Activated CD4-positive, alpha-beta T cell treated with anti-CD3 and anti-CD28 coated beads, Interleukin-2, amount 50 U/mL, for 1 hour (primary cell): ENCODE results near the gene ANKLE1.
A peak's percentile ranks its signal among the peaks of the same experiment; 100 is the strongest.

Source experiments
- DNase-seq: peaks from one replicate; pipeline ENCODE4 v3.0.0-alpha.2; 2020

The ANKLE1 gene, protein sequence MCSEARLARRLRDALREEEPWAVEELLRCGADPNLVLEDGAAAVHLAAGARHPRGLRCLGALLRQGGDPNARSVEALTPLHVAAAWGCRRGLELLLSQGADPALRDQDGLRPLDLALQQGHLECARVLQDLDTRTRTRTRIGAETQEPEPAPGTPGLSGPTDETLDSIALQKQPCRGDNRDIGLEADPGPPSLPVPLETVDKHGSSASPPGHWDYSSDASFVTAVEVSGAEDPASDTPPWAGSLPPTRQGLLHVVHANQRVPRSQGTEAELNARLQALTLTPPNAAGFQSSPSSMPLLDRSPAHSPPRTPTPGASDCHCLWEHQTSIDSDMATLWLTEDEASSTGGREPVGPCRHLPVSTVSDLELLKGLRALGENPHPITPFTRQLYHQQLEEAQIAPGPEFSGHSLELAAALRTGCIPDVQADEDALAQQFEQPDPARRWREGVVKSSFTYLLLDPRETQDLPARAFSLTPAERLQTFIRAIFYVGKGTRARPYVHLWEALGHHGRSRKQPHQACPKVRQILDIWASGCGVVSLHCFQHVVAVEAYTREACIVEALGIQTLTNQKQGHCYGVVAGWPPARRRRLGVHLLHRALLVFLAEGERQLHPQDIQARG

DNA sequence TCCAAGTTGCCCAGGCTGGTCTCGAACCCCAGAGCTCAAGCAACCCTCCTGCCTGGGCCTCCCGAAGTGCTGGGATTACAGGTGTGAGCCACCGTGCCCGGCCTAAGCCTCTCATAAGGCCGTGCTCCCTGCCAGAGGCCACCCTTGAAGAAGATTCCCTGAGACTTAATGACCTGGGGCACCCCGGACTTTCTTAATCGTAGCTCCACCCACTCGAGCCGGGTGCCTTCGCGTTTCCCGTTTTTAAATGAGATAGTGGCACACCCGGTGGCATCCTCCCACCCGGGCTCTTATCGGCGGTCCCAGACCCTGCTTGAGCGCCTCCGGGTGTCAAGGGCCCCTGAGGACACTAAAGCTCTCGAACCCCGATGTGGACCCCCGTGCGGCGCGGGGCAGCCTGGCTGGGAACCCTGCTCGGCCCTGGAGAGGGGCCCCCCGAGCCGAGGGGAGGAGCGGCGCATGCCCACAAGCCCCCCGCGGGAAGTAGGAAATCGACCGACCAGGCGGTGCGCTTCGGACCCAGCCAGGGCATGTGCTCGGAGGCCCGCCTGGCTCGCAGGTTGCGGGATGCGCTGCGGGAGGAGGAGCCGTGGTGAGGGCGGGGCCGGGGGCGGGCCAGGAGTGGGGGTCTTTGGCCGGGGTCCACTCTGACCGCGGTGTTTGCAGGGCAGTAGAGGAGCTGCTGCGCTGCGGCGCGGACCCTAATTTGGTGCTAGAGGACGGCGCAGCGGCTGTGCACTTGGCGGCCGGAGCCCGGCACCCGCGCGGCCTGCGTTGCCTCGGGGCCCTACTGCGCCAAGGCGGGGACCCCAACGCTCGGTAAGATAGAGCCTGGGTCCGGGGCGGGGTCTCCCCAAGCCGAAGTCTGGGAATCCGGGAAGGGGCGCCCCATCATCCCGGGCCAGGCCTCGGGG lies at the start of gene ANKLE1:
TSS of gene ANKLE1 (plus strand) at position 511 of the 914 bp plus-strand sequence. CDS start at position 531, 20 bp downstream.
- DNase-seq = peak; percentile 35

DNA sequence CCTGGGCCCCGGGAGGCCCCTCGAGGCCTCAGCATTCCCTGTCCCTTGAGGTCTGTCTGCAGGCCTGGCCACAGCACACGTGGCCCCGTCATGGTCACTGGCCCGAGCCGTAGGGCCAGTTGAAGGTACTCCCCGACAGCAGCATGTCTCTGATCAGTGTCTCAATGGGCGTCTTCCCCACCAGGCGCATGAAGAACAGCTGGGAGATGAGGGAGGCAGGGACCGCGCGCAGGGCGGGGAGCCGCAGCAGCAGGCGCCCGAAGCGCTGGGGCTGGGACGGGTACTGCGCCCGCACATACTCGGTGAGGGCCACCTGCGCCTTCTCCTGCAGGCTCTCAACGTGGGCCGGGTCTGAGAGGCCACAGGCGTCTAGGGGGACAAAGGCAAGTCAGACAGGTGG lies 49.4 kb upstream of the ANKLE1 start:
- DNase-seq = no peak

DNA sequence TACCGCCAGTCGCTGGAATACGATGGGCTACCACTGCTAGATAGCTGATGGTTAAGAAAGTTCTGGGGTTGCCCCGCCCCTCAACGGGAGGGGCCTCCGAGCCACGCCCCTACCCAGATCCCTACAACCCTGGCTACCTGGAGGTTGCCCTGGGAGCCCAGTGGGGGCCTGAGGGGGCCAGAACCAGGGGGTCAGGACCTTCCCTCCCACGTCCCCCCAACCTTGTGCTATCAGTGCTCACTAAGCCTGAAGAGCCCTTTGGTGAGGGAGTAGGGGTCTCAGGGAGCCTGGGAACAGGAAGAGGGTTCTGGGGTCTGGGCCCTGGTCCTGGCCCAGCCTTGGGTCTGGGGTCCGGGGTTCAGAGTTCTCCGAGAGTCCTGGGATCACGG lies 46.8 kb upstream of the ANKLE1 start:
- DNase-seq = peak; percentile 54

DNA sequence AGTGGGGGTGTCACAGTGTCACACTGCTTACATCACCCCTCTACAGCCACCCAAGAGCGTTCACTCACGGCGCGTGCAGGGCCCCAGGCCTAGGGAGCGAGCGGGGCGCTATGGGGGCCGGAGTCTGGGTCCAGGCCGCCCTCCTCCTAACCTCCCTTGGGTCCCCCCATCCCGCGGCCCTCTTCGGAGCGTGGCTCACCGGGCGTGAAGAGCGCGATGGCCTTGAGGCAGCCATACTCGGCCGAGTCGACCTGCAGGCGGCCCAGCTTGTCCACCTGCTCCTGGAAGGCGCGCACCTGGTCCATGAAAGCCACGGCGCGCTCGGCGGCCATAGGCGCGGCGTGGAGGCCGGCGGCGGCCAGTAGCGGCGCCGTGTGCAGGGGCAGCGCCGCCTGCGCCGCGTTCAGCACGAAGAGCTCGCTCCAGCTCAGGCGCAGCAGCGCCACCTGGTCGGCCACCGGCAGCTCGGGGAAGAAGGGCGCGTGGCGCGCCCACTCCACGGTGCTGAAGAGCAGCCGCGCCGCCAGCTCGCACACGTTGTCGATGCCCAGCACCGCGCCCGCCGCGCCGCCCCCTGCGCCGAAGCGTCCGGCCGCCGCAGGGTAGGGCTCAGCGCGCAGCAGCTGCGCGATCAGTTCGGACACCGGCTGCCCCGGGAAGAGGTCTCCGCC lies 46.3 kb upstream of the ANKLE1 start:
- DNase-seq = peak; percentile 75

DNA sequence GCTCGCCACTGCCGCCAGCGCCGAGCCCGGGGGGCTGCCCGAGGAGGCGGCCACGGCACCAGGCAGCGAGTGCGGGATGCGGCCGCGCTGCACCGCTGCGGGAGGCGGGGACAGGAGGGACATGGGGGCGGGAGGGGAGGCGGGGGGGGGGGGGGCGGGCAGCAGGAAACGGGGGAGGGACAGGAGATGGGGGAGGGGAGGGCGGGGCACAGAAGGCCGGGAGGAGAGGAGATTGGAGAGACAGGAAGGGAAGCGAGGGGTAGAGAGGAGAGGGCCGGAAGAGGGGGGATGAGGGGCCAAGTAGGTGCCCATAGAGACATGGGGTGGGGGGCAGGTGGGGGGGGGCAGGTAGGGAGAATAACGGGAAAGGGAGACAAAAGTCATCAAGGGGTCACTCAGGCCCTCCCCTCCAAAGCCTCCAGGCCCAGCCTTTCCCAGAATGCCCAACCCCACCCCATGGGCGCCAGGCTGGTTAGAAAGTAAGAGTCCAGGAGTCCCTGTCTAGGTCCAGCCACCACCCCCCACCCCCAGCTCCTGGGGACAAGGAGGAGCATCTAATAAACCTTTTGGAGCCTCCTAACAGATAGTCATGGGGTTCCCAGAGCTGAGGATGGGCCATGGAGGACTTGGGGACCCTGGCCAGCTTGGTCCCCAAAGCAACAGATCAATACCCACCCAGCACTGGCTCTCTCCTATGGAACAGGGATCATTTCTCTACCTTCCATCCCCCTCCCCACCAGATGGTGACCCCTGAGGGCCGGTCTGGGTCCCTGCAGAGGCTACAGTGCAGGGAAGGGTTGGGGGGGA lies 45.5 kb upstream of the ANKLE1 start:
- no peak for DNase-seq

DNA sequence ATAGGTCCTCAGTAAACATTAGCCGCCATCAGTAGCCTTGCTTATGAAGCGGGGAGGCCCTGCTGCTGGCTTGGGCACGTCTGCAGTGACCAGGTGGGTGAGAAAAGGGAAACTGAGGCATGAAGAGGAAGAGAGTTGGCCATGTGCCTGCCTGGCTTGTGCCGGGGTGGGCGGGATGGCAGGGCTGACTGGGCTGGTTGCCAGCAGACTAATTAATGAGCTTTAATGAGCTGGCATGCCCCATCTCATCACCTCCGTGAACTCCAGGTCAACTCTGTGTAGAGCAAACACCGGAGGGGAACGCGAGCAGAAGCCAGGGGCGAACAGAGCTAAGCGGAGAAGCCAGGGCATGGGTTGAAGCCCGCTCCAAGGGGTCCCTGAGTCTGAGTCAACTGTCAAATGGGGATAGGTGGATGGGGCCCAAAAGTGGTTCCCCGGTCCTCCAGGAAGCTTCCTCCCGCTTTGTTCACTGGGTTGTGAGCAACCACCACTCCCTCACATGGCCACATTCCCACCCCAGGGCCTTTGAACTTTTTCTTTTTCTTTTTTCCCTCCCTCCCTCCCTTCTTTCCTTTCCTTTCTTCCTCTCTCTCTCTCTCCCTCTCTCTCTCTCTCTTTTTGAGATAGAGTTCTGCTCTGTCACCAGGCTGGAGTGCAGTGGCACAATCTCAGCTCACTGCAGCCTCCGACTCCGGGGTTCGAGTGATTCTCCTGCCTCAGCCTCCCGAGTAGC lies 44.7 kb upstream of the ANKLE1 start:
- DNase-seq = no peak

DNA sequence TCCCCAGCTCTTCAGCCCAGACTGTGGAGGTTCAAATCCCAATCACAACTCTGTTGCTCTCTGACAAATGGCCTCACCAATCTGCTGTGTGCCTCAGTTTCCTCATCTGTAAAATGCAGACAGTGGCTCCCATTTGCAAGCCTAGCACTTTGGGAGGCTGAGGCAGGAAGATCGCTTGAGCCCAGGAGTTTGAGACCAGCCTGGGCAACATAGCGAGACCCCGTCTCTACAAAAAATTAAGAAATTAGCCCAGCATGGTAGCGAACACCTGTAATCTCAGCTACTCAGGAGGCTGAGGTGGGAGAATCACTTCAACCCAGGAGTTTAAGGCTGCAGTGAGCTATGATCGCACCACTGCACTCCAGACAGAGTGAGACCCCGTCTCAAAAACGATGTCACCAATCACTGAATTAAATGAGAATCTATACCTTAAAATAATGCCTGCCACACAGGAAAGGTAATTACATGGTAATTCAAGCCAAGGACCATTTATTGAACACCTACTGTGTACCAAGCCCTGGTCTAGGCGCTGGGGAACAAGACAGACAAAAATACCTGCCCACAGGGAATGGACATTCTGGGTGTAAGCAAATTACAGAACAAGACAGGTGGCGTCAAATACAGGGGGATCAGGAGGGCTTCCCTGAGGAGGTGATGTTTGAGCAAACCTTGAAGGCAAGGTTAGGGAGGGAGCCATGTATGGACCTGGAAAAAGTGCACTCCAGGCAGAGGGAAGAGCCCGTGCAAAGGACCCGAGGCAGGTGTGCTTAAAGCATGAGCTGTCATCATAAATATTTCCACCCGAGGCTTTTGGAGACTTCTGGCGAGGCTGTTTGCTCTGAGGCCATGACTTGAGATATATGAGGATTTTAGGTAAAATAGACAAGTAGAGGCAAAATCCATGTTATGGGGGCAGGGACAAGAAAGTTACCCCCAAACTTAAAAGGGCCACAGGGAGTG lies 43.7 kb upstream of the ANKLE1 start:
- DNase-seq = no peak

DNA sequence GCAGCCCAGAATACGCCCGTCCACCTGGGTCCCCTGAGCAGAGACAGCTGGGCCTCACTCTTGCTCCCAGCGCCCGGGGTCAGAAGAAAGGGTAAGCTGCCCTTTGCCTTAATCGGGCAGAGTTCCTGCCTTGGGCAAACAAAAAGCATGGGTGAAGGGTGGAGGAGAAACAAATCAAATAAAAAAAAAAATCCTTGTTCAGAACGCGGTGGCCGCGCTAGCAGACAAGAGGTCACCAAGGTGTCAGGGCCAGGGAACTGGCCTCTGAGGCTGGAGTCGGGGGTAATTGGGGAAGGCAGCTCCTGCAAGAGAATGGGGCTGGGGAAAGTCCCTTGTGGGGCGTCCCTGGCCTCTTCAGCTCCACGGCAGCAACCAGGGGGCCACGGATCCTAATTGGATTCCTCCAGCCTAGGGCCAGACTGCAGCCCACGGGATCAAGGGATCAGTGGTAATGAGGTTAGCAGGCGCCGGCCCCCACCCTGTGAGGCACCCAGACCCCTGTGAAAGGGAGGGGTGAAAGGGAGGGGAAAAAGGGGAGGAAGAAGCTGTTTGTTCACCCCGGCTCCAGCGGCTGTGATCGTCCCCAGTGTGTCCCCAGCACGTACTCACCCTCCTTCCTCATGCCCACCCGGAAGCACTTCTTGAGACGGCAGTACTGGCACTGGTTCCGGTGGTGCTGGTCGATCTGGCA lies 41.5 kb upstream of the ANKLE1 start:
- DNase-seq = no peak

DNA sequence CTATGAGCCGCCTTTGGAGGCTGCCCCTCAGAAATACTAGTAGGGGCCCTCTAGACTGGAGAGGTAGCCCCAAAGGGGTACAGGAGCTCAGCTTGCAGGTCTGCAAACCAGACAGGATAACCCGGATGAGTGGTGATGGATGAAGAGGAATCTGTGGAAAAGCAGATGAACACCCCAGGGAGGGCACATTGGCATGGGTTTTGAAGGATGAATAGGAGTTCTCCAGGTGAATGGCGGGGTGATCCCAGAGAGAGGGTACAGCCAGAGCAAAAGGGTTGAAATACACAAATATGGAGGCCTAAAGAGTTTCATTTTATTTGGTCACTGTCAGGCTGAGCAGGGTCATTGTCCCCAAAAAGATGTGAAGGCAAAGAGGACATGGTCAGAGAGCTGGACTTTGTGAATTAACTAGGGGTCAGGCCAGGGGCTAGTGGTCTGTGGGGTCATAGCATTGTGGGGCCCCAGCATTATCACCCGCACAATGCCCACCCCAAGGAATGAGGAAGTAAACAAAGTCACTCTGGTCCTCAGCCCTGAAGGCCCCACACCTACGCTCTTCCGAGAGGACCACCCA lies 40.8 kb upstream of the ANKLE1 start:
- no peak for DNase-seq

DNA sequence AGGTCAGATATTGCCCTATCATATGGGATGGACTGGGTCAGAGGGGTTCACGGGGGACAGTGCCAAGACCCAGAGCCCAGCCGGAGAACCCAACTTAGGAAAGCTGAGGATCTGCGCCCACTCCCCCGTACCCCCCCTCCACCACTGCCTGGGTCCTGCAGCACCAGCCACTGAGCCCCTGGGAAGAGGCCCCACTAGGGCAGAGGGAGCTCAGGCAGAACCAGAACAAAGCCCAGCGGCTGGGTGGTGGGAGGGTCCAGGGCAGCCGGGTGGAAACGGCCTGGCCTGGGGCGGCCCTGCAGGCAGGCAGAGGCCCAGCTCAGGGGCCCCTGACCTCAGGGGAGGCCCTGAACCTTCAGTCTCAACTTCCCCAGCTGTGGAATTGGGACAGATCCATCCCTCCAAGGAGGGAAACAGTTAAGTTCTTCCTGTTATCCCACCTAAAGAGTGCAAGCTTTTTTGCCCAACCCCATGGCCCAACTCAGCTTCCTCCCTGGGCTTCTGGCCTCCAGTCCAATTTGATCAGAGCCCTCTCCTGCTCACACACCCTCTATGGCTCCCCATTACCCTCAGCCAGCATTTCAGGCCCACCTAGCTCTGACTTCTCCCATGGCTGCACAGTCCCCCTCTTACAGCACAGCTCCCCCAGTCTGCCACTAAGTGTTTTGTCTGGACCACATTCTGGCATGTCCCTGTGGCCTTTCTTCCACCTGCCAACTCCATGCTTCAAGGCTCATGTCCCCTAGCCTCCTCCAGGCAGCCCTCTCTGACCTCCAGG lies 39.1 kb upstream of the ANKLE1 start:
- no peak for DNase-seq

DNA sequence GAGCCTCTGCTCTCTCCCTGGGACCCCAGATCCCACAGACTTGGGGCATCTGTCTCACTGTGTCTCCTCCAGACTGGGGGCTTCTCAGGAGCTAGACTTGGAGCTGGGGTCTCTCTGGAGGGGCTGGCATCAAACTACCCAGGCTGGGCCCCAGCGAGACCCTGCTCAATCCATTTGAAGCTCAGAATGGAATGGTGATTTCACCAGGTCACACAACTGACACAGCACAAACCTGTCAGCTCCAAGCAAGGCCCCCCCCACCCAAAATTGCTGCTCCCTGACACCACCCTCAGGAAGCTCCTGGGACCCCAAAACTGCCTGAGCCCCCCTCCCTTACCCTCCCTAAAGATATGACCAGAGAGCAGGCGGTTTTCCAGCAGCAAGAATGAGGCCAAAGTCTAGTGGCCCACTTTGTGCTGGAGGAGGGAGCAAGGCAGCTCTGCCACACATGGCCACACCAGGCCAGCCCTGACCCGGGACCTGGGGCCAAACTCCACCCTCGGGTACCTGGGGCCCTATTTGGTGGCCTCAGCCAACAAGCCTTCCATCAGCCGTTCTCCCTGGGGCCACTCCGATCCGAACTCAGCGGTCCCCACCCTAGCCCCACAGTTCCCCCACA lies 38.4 kb upstream of the ANKLE1 start:
- DNase-seq = no peak

DNA sequence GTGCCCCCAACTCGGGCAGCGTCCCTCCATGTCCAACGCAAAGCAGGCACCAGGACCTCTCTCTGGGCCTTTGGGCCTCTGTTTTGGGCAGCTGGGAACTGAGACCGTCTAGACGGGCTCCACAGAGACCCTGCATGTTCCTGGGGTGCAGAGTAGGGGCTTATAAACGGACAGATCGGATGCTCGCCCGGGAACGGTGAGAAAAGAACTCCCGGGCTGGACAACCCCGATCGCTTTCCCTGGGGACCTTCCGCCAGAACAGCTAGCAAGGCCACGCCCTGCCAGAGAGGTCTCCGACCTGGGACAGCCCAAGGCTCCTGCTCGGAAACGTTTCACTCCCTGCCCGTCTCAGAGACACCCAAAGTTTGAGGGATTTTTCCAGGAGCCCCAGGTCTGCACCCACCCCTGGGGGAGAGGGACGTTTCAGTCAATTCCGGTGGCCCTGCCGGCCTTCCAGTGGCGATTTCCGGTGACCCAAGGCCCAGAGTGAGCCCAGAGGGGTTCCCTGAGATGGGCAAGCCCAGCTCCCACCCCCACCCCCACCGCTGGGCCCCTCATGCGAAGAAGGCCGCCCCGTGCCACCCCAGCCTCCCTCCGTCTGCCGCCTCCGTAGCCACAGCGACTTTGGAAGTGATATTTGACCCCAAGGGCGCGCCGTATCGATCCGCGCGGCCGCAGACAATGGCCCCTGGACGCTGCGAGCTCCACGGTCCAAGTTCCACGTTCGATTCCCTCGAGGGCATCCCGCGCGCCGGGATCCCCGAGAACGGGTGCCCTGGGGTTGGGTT lies 37.7 kb upstream of the ANKLE1 start:
- no peak for DNase-seq

DNA sequence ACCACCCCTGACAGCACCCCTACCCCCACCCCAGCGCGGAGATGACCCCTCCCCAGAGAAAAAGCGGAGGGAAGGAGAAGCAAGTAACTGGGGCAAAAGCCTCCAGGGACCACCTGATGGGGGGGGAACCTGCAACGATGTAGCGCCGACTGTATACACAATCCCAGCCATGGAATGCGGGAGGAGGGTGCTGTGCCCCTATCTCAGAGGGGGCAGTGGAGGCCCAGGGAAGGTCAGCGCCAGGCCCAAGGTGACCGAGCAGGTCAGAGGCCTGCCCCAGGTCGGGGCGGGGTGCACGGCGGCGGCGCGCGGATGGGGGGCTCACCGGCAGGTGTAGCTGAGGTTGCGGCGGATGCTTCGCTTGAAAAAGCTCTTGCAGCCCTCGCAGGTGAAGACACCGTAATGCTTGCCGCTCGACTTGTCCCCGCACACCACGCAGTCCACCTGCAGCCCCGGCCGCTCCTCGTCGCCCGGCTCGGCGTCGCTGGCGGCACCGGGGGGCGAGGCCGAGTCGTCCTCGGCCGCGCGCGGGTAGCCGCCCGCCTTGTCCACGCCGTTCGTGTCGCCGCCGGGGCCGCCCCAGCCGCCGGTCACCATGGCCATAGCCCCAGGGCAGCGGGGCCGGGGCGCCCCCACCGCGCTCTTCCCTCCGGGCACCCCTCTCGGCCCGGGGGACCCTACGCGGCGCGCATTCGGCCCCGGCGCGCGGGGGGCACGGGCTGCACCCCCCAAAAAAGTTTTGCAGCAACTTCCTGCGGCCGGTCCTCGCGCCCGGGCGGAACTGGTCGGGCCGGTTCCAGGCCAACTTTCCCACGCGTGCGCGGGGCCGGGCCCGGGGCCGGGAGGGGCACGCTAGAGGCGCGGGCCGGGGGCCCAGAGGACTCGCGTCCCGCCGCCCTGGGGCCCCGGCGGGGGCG lies 36.8 kb upstream of the ANKLE1 start:
- no peak for DNase-seq

DNA sequence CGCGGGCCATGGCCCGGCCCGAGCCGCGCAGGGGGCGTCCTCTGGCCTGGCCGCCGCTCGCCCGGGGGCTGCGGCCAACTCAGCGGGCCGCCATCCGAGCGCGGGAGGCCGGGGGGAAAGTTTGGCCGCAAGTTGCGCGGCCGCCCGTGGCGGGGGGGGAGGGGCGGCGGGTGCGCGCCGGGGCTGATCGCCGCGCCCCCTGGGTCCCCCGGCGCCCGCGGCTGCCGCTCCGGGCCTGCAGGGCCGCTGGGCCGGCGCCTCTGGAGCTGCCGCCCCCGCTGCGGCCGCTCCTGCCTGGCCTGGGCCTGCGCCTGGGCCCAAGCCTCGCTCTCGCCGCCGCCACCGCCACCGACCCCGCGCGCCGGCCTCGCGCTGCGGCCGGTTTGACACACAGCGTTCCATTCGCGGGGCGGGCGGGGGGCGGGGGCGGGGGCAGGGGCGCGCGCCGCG lies 36.1 kb upstream of the ANKLE1 start, which contains the start of gene NR2F6:
TSS of gene NR2F6 (minus strand) at position 385 of the 450 bp plus-strand sequence. CDS start 699 bp downstream, outside the sequence.
- DNase-seq = no peak

DNA sequence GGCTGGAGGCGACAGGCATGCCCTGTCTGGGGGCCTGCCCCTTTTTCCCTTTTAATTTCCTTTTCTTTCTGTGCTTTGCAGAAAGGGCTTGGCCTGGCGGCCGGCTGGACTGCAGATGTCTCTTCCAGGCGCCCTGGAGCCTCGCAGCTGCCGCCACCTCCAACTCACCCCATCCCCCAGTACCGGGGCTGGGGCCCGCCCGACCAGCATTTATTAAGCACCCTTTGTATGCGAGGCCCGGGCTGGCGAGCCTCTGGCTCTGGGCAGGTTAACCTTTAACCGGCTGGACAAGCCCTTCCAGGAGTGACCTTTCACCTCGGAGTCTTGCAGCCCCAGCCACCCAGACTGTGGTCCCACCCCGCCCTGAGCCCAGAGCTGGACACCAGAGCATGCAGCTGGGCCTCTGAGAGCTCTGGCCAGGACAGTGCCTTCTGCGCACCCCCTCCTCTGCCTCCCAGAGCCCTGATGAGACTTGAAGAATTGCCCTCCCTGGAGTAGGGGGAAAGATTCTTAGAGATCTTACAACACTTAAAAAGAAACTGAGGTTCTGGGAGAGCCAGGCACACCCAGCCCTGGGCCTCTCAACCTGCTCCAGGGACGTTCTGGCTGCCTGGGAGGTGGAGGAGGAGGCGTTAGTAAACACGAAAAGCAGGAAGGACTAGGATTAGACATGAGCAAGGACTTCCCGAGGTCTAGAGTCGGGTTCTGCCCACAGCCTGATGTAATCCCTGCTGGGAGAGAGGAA lies 34.8 kb upstream of the ANKLE1 start:
- DNase-seq = no peak
